B cell (primary cell): ENCODE data around the gene CLEC2A. TPM values are rescaled to one million over a fixed set of nuclear protein-coding genes. Genes with fewer than 3 reads are reported as not detected.

Experiments
- ATAC-seq: fragments of 200-7000 bp; cut with Tn5 transposase; one replicate; pipeline ENCODE4 v1.10.0; 2021; ENCODE audit warnings: low read depth, mild to moderate bottlenecking, moderate number of reproducible peaks, moderate library complexity
- CTCF ChIA-PET: fragments of 350-600 bp; sonication (Branson Sonifier 250); formaldehyde crosslinking; loops from one replicate; lab custom pipeline; 2021; ENCODE audit warnings: antibody characterized with exemption, inconsistent platforms; lab: Charles Lee
- POLR2A ChIA-PET: fragments of 350-600 bp; sonication (Branson Sonifier 250); formaldehyde crosslinking; loops from one replicate; lab custom pipeline; 2021; ENCODE audit warnings: antibody characterized with exemption; lab: Charles Lee
- DNase-seq: peaks from one replicate; pipeline ENCODE4 v3.0.0; 2013
- H2AFZ ChIP-seq: 2 replicates; pipeline ENCODE4 v1.6.1; 2012; ENCODE audit warnings: mild to moderate bottlenecking, low read depth, low read length; ENCODE audit not compliant: insufficient read depth, poor library complexity, severe bottlenecking
- H3K27ac ChIP-seq, 2 donors: 1 replicate in 1 of 2; 2 replicates in 1 of 2; pipeline ENCODE4 v1.5.1; 2012 to 2013; ENCODE audit warnings: low read length in 2 of 2, mild to moderate bottlenecking in 2 of 2, moderate library complexity in 1 of 2
- H3K27me3 ChIP-seq, 4 experiments: fragments of 200-600 bp in 1 of 4; sonication (generic) in 1 of 4; replicated peaks in 1 of 4; 1 replicate in 2 of 4; 2 replicates in 2 of 4; pipeline versions ENCODE4 v1.6.1 to v1.7.0; 2013 to 2016; ENCODE audit warnings: low read length in 3 of 4, mild to moderate bottlenecking in 2 of 4, mixed read lengths in 1 of 4, moderate library complexity in 1 of 4; ENCODE audit not compliant: insufficient read depth in 4 of 4, control insufficient read depth in 3 of 4; ENCODE audit errors: control extremely low read depth in 1 of 4
- H3K36me3 ChIP-seq, 2 experiments: replicated peaks in 1 of 2; 1 replicate in 1 of 2; 2 replicates in 1 of 2; pipeline versions ENCODE4 v1.6.1 to v1.7.1; 2013; ENCODE audit warnings: low read length in 1 of 2; ENCODE audit not compliant: insufficient read depth in 2 of 2, control insufficient read depth in 1 of 2; ENCODE audit errors: control extremely low read depth in 1 of 2, extremely low read depth in 1 of 2
- H3K4me1 ChIP-seq, 2 donors: fragments of 200-600 bp in 1 of 2; sonication (generic) in 1 of 2; 1 replicate in 1 of 2; 2 replicates in 1 of 2; pipeline versions ENCODE4 v1.5.1 to v1.6.1; 2013 to 2017; ENCODE audit warnings: low read length in 2 of 2; ENCODE audit not compliant: control insufficient read depth in 2 of 2, insufficient read depth in 2 of 2
- H3K4me2 ChIP-seq: replicated peaks from 2 replicates; pipeline ENCODE3; 2012; ENCODE audit warnings: mild to moderate bottlenecking, low read depth, low read length; ENCODE audit not compliant: poor library complexity, severe bottlenecking
- H3K4me3 ChIP-seq, 5 experiments: fragments of 200-600 bp in 1 of 5; sonication (generic) in 1 of 5; 1 replicate in 3 of 5; 2 replicates in 2 of 5; pipeline versions ENCODE4 v1.5.1 to v1.7.0; 2011 to 2016; ENCODE audit warnings: low read length in 4 of 5, mild to moderate bottlenecking in 4 of 5, low read depth in 2 of 5, control low read depth in 1 of 5, moderate library complexity in 1 of 5; ENCODE audit not compliant: insufficient read depth in 1 of 5; ENCODE audit errors: control extremely low read depth in 1 of 5, extremely low read depth in 1 of 5
- H3K79me2 ChIP-seq: fragments of 200-600 bp; sonication (generic); one replicate; pipeline ENCODE4 v1.6.0; 2016; ENCODE audit warnings: low read length; ENCODE audit not compliant: control insufficient read depth, insufficient read depth
- H3K9ac ChIP-seq: fragments of 200-600 bp; sonication (generic); 2 replicates; pipeline ENCODE4 v1.6.1; 2017; ENCODE audit warnings: mild to moderate bottlenecking, low read length, moderate library complexity
- H3K9me3 ChIP-seq, 3 donors: one replicate each; pipeline versions ENCODE4 v1.6.1 to v1.7.1; 2013; ENCODE audit warnings: low read length in 2 of 3; ENCODE audit not compliant: control insufficient read depth in 2 of 3, insufficient read depth in 1 of 3; ENCODE audit errors: control extremely low read depth in 1 of 3
- H4K20me1 ChIP-seq: 2 replicates; pipeline ENCODE4 v1.6.0; 2012; ENCODE audit warnings: mild to moderate bottlenecking, low read length; ENCODE audit not compliant: insufficient read depth, control insufficient read depth, poor library complexity, severe bottlenecking
- H3K27ac Mint-ChIP-seq: one replicate; pipeline ENCODE4 v1.8.0; 2021; ENCODE audit warnings: mixed read lengths
- H3K27me3 Mint-ChIP-seq: one replicate; pipeline ENCODE4 v1.8.0; 2021; ENCODE audit warnings: mixed read lengths
- H3K4me1 Mint-ChIP-seq: one replicate; pipeline ENCODE4 v1.8.0; 2021; ENCODE audit warnings: mixed read lengths
- H3K4me3 Mint-ChIP-seq: one replicate; pipeline ENCODE4 v1.8.0; 2021; ENCODE audit warnings: mixed read lengths
- H3K9me3 Mint-ChIP-seq: one replicate; pipeline ENCODE4 v1.8.0; 2022; ENCODE audit warnings: mixed read lengths; ENCODE audit not compliant: insufficient read depth
- CTCF ChIP-seq: fragments of 200-600 bp; IDR thresholded peaks from one replicate; pipeline ENCODE4 v1.8.0; 2022; ENCODE audit warnings: antibody characterized with exemption, mild to moderate bottlenecking
- EZH2 ChIP-seq: IDR thresholded peaks from 2 replicates; pipeline ENCODE4 v1.6.1; 2012; ENCODE audit warnings: borderline replicate concordance, low read depth, mild to moderate bottlenecking, moderate library complexity, low read length; ENCODE audit not compliant: insufficient read depth, poor library complexity, severe bottlenecking
- WGBS: methylation state at CpG from one replicate; pipeline ENCODE4 v1.1.5; 2013; ENCODE audit warnings: missing lambda C conversion rate; ENCODE audit not compliant: insufficient coverage; 5-methylcytosine and 5-hydroxymethylcytosine counted together
- intact Hi-C: fragments of 100-400 bp; cut with micrococcal nuclease; formaldehyde crosslinking; loops from one replicate; pipeline ENCODE4 v1.10.0; 2022
- polyA plus RNA-seq: library from polyadenylated mRNA; depleted of rRNA; stranded (reverse); fragments of >200 nt; gene quantifications from 2 replicates; pipeline ENCODE4 v1.2.3, GENCODE V29; 2012
- total RNA-seq, 2 donors: library from RNA; stranded (reverse); fragments of 120-200 nt in 1 of 2; gene quantifications; 1 replicate in 1 of 2; 2 replicates in 1 of 2; pipeline versions ENCODE4 v1.2.3 to v1.2.4, GENCODE V29; 2013 to 2022

CLEC2A gene
- total and polyA plus RNA-seq, 2 donors (not counting 1 experiment from before 2014, with no cell fraction given): not detected

GRCh38 chr12:9869307-9870161 is 62.6 kb downstream of the CLEC2A start, which contains the start of gene CLEC2B:
Gene CLEC2B, minus strand, starts transcription at chr12:9869354.
- ChIA-PET POLR2A (no interaction called here), CTCF (interaction anchor here (1.3 to 4.3 kb wide), 4 partner anchors 55 to 138 kb away, joined by 3 to 14 read pairs (median 6); no protein-coding TSS in a partner anchor)
- no peaks in the 10 kb centered on the region for H3K27me3 Mint-ChIP-seq
- Histone ChIP-seq H3K27ac (peak within 1 kb of the TSS; percentile 89 to 90), H3K4me1 (peaks cover 14 to 18% of the 10 kb centered on the region in 2 donors), H3K9ac (peak within 1 kb of the TSS; percentile 69), H4K20me1 (no peaks in the 10 kb centered on the region), H3K36me3 (no peaks in the 10 kb centered on the region), H3K4me2 (peak within 1 kb of the TSS; percentile 75), H3K9me3 (no peaks in the 10 kb centered on the region), H3K79me2 (peaks cover 58% of the 10 kb centered on the region), H2AFZ (peak within 1 kb of the TSS; percentile 64), H3K4me3 (peak within 1 kb of the TSS; percentile 51 to 97 (median 66)), H3K27me3 (no peaks in the 10 kb centered on the region)
- H3K4me3 Mint-ChIP-seq: peak within 1 kb of the TSS; percentile 92
- no peaks in the 10 kb centered on the region for H3K9me3 Mint-ChIP-seq
- DNase-seq (peak; percentile 76), ATAC-seq (peak; percentile 66)
- TF ChIP-seq EZH2 (no peak), CTCF (no peak)
- H3K4me1 Mint-ChIP-seq: peaks cover 41% of the 10 kb centered on the region
- peak within 1 kb of the TSS; percentile 99 for H3K27ac Mint-ChIP-seq
- 0% methylated on average over 6 of the region's 11 CpGs for WGBS
- intact Hi-C loops: loop anchor here (1.0 to 10.0 kb wide), 6 partner anchors 11 to 743 kb away; partner anchors contain the start of gene MAGOHB

- ChIA-PET CTCF (interaction anchor here (1.3 to 4.3 kb wide), 4 partner anchors 55 to 137 kb away, joined by 3 to 14 read pairs (median 6); no protein-coding TSS in a partner anchor), POLR2A (no interaction called here)
- Mint-ChIP-seq H3K27me3 (no peaks in the 10 kb centered on the region), H3K4me1 (peaks cover 45% of the 10 kb centered on the region), H3K9me3 (peaks cover 3% of the 10 kb centered on the region), H3K4me3 (peak overlapping the region; percentile 92), H3K27ac (peak overlapping the region; percentile 50)
- TF ChIP-seq EZH2 (no peak), CTCF (no peak)
- Histone ChIP-seq H3K27ac (peak overlapping the region; percentile 89 to 90), H3K36me3 (no peaks in the 10 kb centered on the region), H3K9ac (peak overlapping the region; percentile 69), H3K4me3 (peak overlapping the region; percentile 51 to 97 (median 66)), H3K4me1 (peaks cover 14 to 19% of the 10 kb centered on the region in 2 donors), H3K4me2 (peak overlapping the region; percentile 75), H3K9me3 (peaks cover 0 to 4% (median 0%) of the 10 kb centered on the region in 3 donors), H4K20me1 (no peaks in the 10 kb centered on the region), H3K79me2 (peaks cover 64% of the 10 kb centered on the region), H3K27me3 (no peaks in the 10 kb centered on the region), H2AFZ (no peak overlapping the region)
- ATAC-seq (no peak), DNase-seq (no peak)
- intact Hi-C loops: loop anchor here (1.0 to 10.0 kb wide), 6 partner anchors 11 to 743 kb away; partner anchors contain the start of gene MAGOHB
- 0% methylated on average over 1 of the region's 4 CpGs for WGBS
Measured at GRCh38 chr12:9868951-9869306, 63.2 kb downstream of the CLEC2A start.
